Endothelial cell of umbilical vein (primary cell): ENCODE results near the gene SPRED2. TPM values are rescaled to one million over a fixed set of nuclear protein-coding genes. Genes with fewer than 3 reads are reported as not detected.
A peak's percentile ranks its signal among the peaks of the same experiment; 100 is the strongest.

ENCODE experiments used
- BruUV-seq: library from RNA; stranded (reverse); fragments of 400-500 nt; replicated peaks from 2 replicates; lab custom pipeline; 2021; lab: Mats Ljungman, UMichigan
- CTCF ChIA-PET: fragments of 300-600, 350-600 bp; sonication (Branson Sonifier 250); formaldehyde crosslinking; loops from one replicate; lab custom pipeline; 2021; ENCODE audit warnings: antibody characterized with exemption, inconsistent platforms; lab: Charles Lee
- POLR2A ChIA-PET: fragments of 300-600, 350-600 bp; sonication (Branson Sonifier 250); formaldehyde crosslinking; loops from one replicate; lab custom pipeline; 2021; ENCODE audit warnings: antibody characterized with exemption, inconsistent platforms; lab: Charles Lee
- DNase-seq: peaks from one replicate; pipeline ENCODE4 v3.0.0-alpha.2; 2011; ENCODE audit warnings: low read depth, low spot score
- FAIRE-seq: peaks from 2 replicates; lab custom pipeline; 2011; peaks lifted over from hg19 to GRCh38; lab: Jason Lieb, UNC
- H2AFZ ChIP-seq: 2 replicates; pipeline ENCODE4 v1.6.0; 2012; ENCODE audit warnings: low read depth, low read length, control low read depth, inconsistent platforms
- H3K27ac ChIP-seq: 2 replicates; pipeline ENCODE4 v1.5.1; 2011; ENCODE audit warnings: low read depth, mild to moderate bottlenecking, control low read depth, low read length, moderate library complexity; ENCODE audit not compliant: insufficient read depth
- H3K27me3 ChIP-seq, 2 experiments: 2 replicates each; pipeline versions ENCODE4 v1.6.0 to v1.6.1; 2011; ENCODE audit warnings: low read length in 2 of 2, mixed read lengths in 1 of 2; ENCODE audit not compliant: control insufficient read depth in 2 of 2, insufficient read depth in 2 of 2
- H3K36me3 ChIP-seq, 2 experiments: 2 replicates in 1 of 2; 3 replicates in 1 of 2; pipeline ENCODE4 v1.5.1; 2011; ENCODE audit warnings: low read length in 2 of 2, mild to moderate bottlenecking in 1 of 2, moderate library complexity in 1 of 2; ENCODE audit not compliant: control insufficient read depth in 2 of 2, insufficient read depth in 2 of 2; ENCODE audit errors: extremely low read depth in 1 of 2
- H3K4me1 ChIP-seq: 3 replicates; pipeline ENCODE4 v1.5.1; 2011; ENCODE audit warnings: mild to moderate bottlenecking, low read length; ENCODE audit not compliant: control insufficient read depth, insufficient read depth; ENCODE audit errors: extremely low read depth
- H3K4me2 ChIP-seq: 2 replicates; pipeline ENCODE4 v1.6.1; 2011; ENCODE audit warnings: low read length, control low read depth, mixed read lengths; ENCODE audit not compliant: insufficient read depth
- H3K4me3 ChIP-seq, 3 experiments: fragments of 200-600 bp in 1 of 3; sonication (generic), shearing (Covaris generic) in 1 of 3; replicated peaks in 1 of 3; 2 replicates each; pipeline ENCODE4 v1.5.1; 2011 to 2016; ENCODE audit warnings: control low read depth in 3 of 3, low read length in 3 of 3, mild to moderate bottlenecking in 2 of 3, inconsistent platforms in 1 of 3, low read depth in 1 of 3, moderate library complexity in 1 of 3; ENCODE audit not compliant: insufficient read depth in 1 of 3
- H3K79me2 ChIP-seq: 2 replicates; pipeline ENCODE4 v1.6.0; 2012; ENCODE audit warnings: low read length, inconsistent platforms; ENCODE audit not compliant: control insufficient read depth, insufficient read depth
- H3K9ac ChIP-seq: replicated peaks from 2 replicates; pipeline ENCODE3; 2011; ENCODE audit warnings: low read length, control low read depth; ENCODE audit not compliant: insufficient read depth; ENCODE audit errors: extremely low read depth
- H3K9me1 ChIP-seq: replicated peaks from 3 replicates; pipeline ENCODE4 v1.6.0; 2011; ENCODE audit warnings: mild to moderate bottlenecking, low read length; ENCODE audit not compliant: control insufficient read depth, insufficient read depth; ENCODE audit errors: extremely low read depth
- H3K9me3 ChIP-seq: replicated peaks from 2 replicates; pipeline ENCODE4 v1.5.1; 2012; ENCODE audit warnings: low read length, inconsistent platforms; ENCODE audit not compliant: control insufficient read depth, insufficient read depth
- H4K20me1 ChIP-seq: replicated peaks from 2 replicates; pipeline ENCODE3; 2011; ENCODE audit warnings: mild to moderate bottlenecking, low read length; ENCODE audit not compliant: control insufficient read depth, insufficient read depth; ENCODE audit errors: extremely low read depth
- CTCF ChIP-seq, 2 donors: IDR thresholded peaks; 1 replicate in 1 of 2; 2 replicates in 1 of 2; pipeline ENCODE4 v1.5.1; 2011; ENCODE audit warnings: low read length in 2 of 2, mild to moderate bottlenecking in 2 of 2, moderate library complexity in 2 of 2, control low read depth in 1 of 2, inconsistent platforms in 1 of 2, low read depth in 1 of 2; ENCODE audit not compliant: insufficient read depth in 1 of 2; ENCODE audit errors: extremely low read depth in 1 of 2
- EZH2 ChIP-seq: IDR thresholded peaks from 2 replicates; pipeline ENCODE4 v1.6.1; 2012; ENCODE audit warnings: borderline replicate concordance, low read depth, mild to moderate bottlenecking, moderate library complexity, low read length, inconsistent platforms; ENCODE audit not compliant: severe bottlenecking
- FOS ChIP-seq: IDR thresholded peaks from 2 replicates; pipeline ENCODE4 v1.6.1; 2011; ENCODE audit warnings: mild to moderate bottlenecking, low read length, moderate library complexity, borderline replicate concordance; ENCODE audit not compliant: insufficient read depth
- GATA2 ChIP-seq: IDR thresholded peaks from 2 replicates; pipeline ENCODE4 v1.7.0; 2011; ENCODE audit warnings: low read depth, mild to moderate bottlenecking, moderate library complexity, mixed read lengths, low read length; ENCODE audit not compliant: insufficient read length, insufficient read depth
- JUN ChIP-seq: IDR thresholded peaks from 2 replicates; pipeline ENCODE4 v1.6.1; 2011; ENCODE audit warnings: borderline replicate concordance, low read depth; ENCODE audit not compliant: insufficient read length, insufficient read depth
- MYC ChIP-seq: IDR thresholded peaks from one replicate; pipeline ENCODE4 v1.6.1; 2011; ENCODE audit warnings: mild to moderate bottlenecking, low read depth, low read length
- POLR2A ChIP-seq: IDR thresholded peaks from 2 replicates; pipeline ENCODE4 v1.6.1; 2012; ENCODE audit warnings: low read depth, mild to moderate bottlenecking, control low read depth, low read length
- dilution Hi-C: fragments of 300-500 bp; cut with MboI; formaldehyde crosslinking; loops from one replicate; pipeline ENCODE4 v1.15.0; 2019; ENCODE audit warnings: low sequenced_read_pairs; ENCODE audit not compliant: extremely low pct_ligation_motif_present
- intact Hi-C: fragments of 100-400 bp; cut with micrococcal nuclease; formaldehyde crosslinking; loops from one replicate; pipeline ENCODE4 v1.10.0; 2022
- polyA plus RNA-seq, 4 experiments: library from polyadenylated mRNA; depleted of rRNA in 3 of 4; stranded (reverse) in 3 of 4; unstranded in 1 of 4; fragments of >200 nt; gene quantifications; 2 replicates each; pipeline versions ENCODE4 v1.2.1 to v1.2.3, GENCODE V29; 2011 to 2012; ENCODE audit warnings: missing spikeins in 1 of 4
- total RNA-seq: library from RNA; stranded (reverse); gene quantifications from 2 replicates; pipeline ENCODE4 v1.2.3, GENCODE V29; 2021
- TF ChIP-seq, protein P1 (sequence below): IDR thresholded peaks from 2 replicates; pipeline ENCODE4 v1.6.1; 2011; ENCODE audit not compliant: insufficient read depth, insufficient read length

SPRED2 gene
- total and polyA plus RNA-seq, 2 donors (not counting 3 experiments of a cell fraction or from before 2014, with no cell fraction given) = 3.6 to 9.6 TPM

- DNase-seq (peak; percentile 55), FAIRE-seq (peak; percentile 74)
These were observed 3.3 kb upstream of the SPRED2 start for GRCh38 chr2:65435625-65436168.

More at GRCh38 chr2:65435625-65436168, 3.3 kb upstream of the SPRED2 start:
- H4K20me1 ChIP-seq = no peaks in the 10 kb centered on the region
- BruUV-seq = no TSS peak
- no peaks in the 10 kb centered on the region for H3K36me3 ChIP-seq
- intact Hi-C loops = loop anchor here (1.0 to 10.0 kb wide), 2 partner anchors 170 to 999 kb away; partner anchors contain the start of gene MEIS1
- peaks cover 17% of the 10 kb centered on the region for H3K4me1 ChIP-seq
- CTCF ChIA-PET = interaction anchor here (1.4 to 2.8 kb wide), 4 partner anchors 9 to 170 kb away, joined by 3 to 11 read pairs (median 3); no protein-coding TSS in a partner anchor
- dilution Hi-C loops = no loop called here
- peak overlapping the region; percentile 12 for H3K27ac ChIP-seq
- peak overlapping the region; percentile 87 for H2AFZ ChIP-seq
- TF ChIP-seq JUN (no peak), EZH2 (no peak), MYC (no peak), GATA2 (no peak), POLR2A (no peak), FOS (no peak), CTCF (IDR thresholded peaks at IDR 0.05; ENCODE audit: extremely low read depth in 1 of 2, insufficient read depth in 1 of 2, low read depth in 1 of 2, low read length in 2 of 2) (no peak)
- TF ChIP-seq, protein P1, sequence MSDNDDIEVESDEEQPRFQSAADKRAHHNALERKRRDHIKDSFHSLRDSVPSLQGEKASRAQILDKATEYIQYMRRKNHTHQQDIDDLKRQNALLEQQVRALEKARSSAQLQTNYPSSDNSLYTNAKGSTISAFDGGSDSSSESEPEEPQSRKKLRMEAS = no peak
- H3K9me1 ChIP-seq = no peaks in the 10 kb centered on the region
- peak overlapping the region; percentile 94 for H3K4me2 ChIP-seq
- no peaks in the 10 kb centered on the region for H3K9me3 ChIP-seq
- POLR2A ChIA-PET = no interaction called here
- H3K27me3 ChIP-seq = peaks cover 19 to 33% of the 10 kb centered on the region in 2 experiments
- H3K79me2 ChIP-seq = no peaks in the 10 kb centered on the region
- peak overlapping the region; percentile 47 to 88 (median 70) for H3K4me3 ChIP-seq
- H3K9ac ChIP-seq = peak overlapping the region; percentile 68
